ENCODE results near the gene TMEM45A.
"Not testable (repeated sequence)": the region's sequence is repeated elsewhere in the genome, so short reads cannot be mapped to it uniquely, and the experiment has no call there.

TMEM45A gene

DNA sequence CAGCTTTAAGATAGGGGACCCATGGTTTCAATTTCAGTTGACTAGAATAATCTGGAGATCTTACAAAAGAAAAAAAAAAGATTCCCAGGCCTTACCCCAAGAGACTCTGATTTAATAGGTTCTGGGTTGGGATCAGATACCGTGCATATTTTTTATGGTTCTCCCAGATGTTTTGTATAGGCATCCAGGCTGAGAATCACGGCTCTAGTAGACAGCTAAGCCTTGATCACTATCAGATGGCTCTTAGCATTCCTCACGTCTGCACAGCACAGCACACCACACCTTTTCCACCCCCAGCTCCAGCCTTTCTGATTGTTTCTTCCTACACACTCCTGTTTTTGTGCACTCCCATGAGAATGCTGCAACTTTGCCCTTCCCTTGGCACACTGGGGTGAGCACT lies 40.8 kb downstream of the TMEM45A start:
- no peak for DNase-seq (ENCODE audit: low read depth, low spot score)

DNA sequence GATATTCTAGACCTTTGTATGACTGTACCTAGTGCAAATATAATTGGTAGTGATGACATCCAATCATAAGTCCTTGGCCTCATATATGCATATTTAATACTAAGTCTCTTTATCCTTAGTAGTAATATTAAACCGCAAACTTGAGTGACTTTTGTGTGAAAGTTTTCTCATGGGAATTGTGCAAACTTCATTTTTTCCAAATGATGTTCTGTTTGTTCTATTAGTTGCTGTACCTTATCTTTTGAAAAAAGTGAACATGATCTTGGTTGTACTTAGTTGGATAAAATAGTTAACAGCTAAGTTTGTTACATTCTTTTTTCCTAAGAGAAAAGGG lies 43.2 kb downstream of the TMEM45A start:
- no peak for DNase-seq (ENCODE audit: low read depth, low spot score)

DNA sequence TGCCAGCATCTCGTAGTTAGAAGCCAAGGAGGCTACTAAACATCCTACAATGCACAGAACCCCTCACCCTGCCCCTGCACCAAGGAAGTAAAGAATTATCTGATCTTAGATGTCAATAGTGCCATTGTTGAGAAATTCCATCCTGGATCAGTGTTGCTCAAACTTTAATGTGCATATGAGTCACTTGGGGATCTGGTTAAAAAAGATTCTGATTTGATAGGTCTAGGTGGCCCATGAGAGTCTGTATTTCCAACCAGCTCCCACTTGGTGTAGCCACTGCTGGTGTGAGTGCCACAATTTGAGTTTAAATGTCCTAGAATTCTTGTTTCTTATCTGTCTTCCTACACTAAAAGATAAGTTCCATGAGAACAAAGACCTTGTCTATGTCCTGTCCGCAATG lies 43.7 kb downstream of the TMEM45A start:
- no peak for DNase-seq (ENCODE audit: low read depth, low spot score)

DNA sequence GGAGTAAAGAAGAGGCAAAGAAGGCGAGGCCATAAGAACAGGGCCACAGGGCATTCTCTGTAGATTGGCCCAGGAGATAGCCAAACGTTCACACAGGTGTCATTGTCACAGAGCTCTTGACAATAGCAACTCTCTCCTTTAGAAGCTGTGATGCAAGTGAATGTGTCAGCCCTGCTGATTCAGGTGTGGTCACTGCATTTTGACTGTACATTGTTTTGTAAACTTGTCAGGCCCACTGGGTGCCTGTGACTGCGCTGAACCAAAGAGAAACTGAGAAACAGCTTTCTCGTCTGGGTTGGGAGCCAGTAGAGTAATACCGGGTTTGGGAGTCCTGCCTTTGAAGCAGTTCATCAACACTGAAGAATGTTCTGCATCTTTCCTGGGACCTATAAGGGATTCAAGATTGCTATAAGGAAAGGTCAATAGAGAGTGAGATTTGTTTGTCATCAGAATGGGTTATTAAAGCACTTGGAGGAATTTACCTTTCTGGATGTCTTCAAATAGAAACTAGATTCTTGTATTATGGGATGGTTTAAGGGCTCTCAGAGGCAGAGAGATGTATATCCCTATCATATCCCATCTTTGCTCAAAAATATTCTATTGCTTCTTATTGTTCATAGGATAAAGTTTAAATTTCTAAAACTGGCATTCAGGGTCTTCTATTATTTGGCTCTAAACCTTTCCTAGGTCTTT lies 45.4 kb downstream of the TMEM45A start:
- no peak for DNase-seq (ENCODE audit: low read depth, low spot score)

DNA sequence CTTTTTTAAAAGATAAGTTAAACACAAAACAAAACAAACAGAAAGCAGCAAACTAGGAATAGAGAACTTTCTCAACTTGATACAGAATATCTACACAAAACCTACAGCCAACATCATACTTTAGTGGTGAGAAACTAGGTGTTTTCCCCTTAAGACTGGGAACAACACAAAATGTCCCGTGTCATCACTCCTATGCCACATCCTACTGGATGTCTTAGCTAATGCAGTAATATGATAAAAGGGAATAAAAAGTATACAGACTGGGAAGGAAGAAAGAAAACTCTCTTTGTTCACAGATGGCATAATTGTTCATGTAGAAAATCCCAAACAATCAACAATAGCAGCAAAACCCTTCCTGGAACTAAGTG lies 45.9 kb downstream of the TMEM45A start:
- no peak for DNase-seq (ENCODE audit: low read depth, low spot score)

DNA sequence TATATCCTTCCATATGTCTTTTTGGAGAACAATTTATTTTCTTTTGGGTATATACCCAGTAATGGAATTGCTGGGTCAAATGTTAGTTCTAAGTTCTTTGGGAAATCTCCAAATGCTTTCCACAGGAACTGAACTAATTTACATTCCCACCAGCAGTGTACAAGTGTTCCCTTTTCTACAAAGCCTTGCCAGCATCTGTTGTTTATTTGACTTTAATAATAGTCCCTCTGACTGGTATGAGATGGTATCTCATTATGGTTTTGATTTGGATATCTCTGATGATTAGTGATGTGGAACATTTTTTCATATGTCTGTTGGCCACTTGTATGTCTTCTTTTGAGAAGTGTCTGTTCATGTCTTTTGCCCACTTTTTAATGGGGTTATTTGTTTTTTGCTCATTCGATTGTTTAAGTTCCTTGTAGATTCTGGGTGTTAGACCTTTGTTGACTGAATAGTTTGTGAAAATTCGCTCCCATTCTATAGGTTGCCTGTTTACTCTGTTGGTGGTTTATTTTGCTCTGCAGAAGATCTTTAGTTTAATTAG lies 48.4 kb downstream of the TMEM45A start:
- DNase-seq (ENCODE audit: low read depth, low spot score): no peak

DNA sequence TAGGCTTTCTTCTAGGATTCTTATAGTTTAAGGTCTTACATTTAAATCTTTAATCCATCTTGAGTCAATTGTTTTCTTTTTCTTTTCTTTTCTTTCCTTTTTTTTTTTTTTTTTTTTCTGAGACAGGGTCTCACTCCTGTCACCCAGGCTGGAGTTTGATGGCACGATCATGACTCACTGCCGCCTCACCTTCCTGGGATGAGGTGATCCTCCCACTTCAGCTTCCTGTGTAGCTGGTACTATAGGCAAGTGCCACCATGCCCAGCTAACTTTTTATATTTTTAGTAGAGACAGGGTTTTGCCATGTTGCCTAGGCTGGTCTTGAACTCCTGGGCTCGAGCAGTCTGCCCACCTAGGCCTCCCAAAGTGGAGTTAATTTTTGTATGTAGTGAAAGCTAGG lies 49.0 kb downstream of the TMEM45A start:
- not testable (repeated sequence) for DNase-seq (ENCODE audit: low read depth, low spot score)

DNA sequence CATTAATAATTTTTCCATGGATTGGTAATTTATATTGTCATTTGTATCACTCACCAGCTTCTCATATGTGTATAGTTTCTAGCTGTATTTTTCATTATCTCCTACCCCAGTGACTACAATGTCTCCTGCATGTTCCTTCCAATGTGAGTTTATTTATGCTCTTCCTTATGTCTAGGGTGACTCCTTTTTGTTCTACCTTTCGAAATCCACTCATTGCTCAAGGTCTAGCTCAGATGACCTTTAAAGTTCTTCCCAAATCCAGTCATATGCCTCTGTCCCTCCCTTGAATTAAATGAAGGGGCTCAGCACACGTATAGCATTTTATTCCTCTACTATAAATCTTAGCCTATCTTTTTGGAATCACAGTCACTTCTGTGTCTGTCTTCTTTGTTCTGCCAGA lies 53.0 kb downstream of the TMEM45A start:
- no peak for DNase-seq (ENCODE audit: low read depth, low spot score)

DNA sequence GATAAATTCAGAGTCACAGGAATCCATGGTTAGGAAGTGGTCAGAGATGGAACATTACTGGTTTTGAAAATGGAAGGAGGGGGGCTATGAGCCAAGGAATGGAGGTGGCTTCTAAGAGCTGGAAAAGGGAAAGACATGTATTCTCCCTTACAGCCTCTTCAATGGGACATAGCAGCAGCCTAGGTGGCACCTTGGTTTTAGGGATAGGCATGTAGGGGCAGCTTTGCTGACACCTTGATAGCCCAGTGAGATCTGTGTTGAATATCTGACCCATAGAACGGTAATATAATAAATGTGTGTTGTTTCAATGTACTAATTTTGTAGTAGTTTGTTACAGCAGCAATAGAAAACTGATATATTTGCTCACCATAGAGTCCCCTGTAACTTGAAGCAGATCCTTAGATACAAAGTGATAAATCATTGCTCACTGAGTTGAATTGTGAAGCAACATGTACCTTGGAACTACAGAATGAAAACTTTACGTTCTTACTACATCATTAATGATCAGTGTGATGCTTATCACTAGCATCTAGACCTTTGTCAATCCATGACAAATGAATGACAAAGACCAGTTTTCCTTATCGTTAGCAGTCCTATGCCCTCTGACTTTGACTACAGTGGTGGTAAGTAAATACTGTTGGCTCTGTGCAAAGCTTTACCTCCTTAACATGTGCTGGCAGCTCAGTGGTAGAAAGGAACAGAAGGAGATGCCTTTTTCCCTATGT lies 53.8 kb downstream of the TMEM45A start:
- no peak for DNase-seq (ENCODE audit: low read depth, low spot score)

DNA sequence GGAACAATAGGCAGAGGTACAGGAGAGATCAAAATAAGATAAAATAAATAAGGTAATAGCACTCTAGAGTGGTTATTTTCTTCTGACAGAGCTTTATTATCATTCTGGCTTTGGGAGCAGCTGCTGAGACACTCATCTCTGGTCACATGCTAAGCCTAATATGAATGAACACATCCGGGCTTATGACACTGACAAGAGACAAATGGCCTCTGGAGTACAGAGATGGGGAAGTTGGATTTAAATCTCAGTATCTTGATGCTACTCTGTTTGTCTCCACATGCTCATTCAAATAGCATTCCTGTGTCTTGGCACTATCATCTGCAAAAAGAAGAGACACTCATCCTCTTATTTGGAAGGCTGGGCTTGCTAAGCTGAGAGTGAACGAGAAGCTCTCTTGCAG lies 55.6 kb downstream of the TMEM45A start:
- DNase-seq (ENCODE audit: low read depth, low spot score): no peak

DNA sequence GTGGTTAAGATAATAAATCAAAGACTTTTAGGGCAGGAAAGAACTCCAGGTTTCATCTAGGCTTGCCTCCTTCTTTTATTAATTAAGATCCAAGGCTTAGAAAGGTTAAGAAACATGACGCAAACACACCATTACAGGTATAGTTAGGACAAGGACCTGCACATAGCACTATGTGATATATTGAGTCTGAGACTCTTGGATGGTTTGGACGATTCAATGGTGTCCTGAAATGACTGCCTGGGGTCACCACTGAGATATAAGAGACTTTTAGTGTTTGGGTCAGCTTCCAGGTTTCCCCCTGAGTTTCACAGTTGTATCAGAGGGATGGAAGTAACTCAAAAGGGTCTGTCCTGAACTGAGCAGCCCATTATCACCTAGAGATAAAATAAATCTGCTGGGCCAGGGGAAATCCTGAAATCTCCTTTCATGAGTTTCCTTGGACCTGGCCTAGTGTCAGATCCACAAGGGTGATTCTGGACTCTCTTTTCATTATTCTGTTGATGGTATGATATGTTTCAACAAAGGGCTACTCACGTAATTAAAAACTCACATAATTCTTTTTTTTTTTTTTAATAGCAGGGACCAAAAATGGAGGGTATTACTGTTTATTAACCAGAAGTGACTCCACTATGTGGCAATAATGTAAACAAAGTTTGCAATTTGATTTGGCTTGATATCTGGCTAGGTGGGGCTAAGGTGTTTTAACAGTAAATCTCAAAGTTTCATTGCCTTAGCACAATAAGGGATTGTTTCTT lies 61.4 kb downstream of the TMEM45A start:
- DNase-seq (ENCODE audit: low read depth, low spot score): no peak

DNA sequence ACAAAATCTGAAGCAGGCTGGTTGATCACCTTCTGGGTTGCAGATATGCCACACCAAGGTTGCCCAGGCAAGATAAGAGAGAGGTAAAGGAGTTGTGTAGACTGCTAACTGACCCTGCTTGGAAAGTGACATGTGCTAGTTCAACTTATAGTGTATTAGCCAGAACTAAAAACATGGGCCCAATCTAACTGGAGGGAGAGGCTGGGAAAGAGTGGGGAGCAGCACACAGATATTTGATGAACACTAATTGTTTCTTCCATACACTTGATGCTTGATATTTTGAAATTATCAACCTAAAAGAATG lies 61.9 kb downstream of the TMEM45A start:
- no peak for DNase-seq (ENCODE audit: low read depth, low spot score)

DNA sequence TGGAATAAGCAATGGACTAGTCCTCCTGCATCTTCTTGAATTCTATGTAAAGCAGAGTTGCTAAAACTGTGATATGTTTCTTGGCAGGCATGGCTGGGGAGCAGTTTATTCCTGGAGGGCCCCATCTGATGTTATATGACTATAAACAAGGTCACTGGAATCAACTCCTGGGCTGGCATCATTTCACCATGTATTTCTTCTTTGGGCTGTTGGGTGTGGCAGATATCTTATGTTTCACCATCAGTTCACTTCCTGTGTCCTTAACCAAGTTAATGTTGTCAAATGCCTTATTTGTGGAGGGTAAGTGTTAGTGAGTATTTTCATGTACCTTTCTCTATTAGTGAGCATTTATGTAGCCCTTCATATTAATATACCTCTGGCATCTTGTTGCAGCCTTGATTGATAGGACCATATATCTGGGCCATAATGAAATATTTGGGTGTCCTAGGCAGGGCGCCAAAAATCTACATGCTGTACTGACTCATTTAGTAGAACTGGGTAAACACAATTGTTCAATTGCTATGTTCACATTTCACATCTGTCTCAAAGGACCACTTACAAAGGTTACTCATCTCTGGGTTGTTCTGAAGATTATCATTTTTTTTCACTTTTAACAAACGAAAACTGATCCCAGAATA lies 64.4 kb downstream of the TMEM45A start:
- no peak for DNase-seq (ENCODE audit: low read depth, low spot score)

DNA sequence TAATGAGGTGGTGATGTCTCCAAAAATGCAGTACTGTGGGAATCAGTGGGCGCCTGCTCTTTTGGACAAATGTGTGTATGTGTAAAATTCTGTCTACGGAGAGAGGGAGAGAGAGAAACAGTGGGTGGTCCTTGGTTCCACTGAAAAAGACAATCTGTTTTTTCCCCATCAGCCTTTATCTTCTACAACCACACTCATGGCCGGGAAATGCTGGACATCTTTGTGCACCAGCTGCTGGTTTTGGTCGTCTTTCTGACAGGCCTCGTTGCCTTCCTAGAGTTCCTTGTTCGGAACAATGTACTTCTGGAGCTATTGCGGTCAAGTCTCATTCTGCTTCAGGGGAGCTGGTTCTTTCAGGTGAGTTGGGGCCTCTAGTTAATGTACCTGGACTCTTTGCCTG lies 65.8 kb downstream of the TMEM45A start:
- no peak for DNase-seq (ENCODE audit: low read depth, low spot score)

DNA sequence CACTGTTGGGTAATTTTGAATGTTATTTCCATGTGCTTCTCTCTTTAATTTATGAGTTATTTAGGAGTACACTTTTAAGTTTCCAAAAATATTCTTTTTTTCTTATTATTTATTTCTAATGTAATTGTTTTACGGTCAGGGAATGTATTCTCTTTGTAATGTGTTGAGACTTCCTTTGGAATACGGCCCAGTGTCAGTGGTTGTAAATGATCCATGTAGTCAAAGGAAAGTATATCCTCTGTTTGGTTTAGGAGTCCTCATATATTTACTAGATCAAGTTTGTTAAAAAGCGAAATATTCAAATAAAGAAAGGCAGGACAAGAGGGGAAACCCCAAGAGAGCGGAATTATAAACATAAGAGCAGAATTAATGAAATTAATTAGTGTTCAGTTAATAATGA lies 68.0 kb downstream of the TMEM45A start:
- no peak for DNase-seq (ENCODE audit: low read depth, low spot score)

DNA sequence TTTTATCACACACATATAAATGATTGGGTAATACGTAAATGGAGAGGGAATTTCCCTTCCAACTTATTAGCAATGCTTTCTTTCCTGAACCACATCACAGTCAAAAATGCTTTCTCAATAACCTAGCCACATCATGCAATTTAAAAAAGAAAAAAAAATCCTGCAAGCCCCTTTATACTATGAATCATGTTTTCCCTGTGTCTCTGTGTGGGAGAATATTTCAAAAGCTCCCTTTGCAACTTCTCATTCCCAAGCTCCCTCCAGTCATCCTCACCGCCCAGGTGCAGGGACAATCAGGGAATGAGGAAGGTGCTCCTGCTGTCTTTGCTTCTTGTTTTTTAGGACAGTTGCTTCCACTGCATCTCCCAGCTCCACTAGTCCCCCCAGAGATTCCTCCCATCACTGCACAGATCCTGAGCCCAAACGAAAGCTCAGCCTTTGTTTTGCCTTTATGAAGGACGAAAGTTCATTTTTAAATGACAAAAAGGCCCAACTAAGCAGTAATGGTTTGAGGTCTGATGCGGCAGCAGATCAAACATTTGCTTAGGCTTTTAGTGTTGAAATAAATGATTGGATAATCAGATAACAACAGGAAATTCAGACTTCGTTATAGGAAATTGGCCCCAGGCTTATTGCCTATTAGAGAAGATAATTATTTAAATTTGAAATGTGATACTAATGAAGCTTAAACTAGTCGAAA lies 69.2 kb downstream of the TMEM45A start:
- no peak for DNase-seq (ENCODE audit: low read depth, low spot score)

DNA sequence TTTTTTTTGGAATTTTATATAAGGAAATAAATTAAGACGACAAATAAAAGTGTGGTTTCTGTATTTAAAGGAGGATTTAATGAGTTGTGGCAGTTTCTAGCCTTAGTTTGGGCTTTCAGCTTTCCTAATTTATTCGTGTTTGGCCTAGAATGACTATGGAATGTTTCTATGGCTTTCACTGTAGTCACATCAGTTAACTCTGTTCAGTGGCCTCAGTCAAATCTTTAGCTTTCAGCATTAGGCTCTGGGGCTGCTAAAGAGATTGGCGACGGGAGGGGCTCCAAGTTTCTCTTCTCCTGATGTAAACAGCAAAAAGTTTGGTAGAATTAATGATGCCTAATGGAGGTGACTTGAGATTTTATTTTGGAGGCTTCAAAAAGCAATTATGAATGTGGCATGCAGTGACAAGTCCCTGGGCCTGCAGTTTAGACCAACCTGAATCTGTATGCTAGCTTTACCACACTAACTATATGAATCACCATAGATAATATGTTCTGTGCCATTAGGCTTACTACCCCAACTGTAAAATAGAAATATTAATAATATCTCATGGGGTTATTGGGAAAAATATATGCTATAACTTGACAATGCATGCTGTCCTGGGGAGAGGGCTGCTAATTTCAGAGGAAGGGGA lies 69.9 kb downstream of the TMEM45A start:
- no peak for DNase-seq (ENCODE audit: low read depth, low spot score)

DNA sequence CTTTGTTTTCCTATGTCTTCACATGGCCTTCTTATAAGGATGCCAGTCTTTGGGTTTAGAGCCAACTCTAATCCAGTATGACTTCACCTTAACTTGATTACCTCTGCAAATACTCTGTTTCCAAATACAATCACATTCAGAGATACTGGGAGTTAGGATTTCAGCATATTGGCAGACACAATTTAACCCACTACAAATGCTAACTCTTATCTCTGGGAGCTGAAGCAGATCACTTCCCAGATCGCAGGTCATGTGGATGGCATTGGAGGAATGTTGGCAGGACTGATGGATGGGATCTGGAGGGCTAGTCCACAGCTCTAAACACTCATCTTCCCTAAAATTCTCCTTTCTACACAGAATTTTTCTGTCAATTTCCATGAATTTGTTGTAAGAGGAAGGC lies 70.8 kb downstream of the TMEM45A start:
- DNase-seq (ENCODE audit: low read depth, low spot score): no peak

DNA sequence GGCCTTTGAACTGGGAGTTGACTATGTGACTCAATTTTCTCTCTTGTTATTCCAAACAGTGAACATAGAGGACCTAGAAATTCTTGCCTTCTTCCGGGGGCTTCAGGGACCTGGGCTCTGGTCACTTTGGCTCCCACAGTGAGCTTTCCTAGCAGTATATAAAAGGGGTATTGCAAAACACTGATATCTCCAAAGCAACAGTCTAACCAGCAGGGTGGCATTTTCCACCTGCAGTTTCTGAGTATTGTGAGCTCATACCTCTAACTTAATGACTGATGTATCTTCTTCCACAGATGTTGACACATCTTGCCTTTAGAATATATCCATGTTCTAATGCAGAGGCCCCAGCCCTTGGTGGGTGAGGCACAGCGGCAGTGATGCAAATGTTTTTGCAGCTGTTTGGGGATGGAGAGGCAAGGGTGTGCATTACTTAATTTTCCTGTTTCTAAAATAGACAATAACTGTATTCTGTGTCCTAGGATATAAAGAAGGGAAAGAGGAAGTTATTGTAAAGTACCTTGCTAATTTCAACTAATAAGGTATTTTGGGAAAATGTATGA lies 71.3 kb downstream of the TMEM45A start:
- no peak for DNase-seq (ENCODE audit: low read depth, low spot score)

DNA sequence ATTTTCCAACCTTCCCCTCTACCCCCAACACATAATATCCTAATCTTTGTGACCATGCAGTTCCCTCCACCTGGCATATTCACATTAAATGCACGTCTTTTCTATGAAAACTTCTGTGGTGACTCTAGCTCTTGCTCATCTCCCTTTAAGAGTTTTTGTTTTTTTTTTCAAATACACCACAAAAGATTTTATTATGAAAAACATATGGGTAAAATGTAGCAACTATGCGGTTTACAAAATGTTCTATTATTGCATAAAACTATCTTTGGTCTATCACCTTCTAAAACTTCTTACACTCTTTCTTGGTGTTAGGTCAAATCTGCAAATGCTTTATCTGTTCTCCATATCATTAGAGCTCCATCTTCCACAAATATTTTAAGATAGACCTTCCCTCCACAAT lies 78.4 kb downstream of the TMEM45A start:
- no peak for DNase-seq (ENCODE audit: low read depth, low spot score)

DNA sequence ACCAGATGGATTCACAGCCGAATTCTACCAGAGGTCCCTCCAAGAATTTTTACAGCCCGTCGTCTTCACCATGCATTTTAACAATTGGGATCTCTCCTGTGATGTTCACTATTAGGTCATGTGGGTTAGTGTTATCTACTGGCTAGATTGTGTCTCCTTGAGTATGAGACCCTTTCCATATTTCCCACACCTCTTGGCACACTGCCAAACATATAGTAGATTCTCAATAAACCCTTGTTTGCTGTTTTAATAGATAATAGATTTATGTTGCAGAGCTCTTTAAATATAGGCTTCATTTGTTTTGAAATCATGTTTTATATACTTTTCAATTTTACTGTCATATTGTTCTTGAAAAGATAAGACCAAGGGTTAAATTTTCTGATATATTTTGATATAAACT lies 82.1 kb downstream of the TMEM45A start:
- DNase-seq (ENCODE audit: low read depth, low spot score): no peak

Measured in iPS DF 19.7 (cell line).